CD4-positive, alpha-beta T cell treated with Interleukin-12 subunit alpha and Interleukin-12 subunit beta, for 1 hour (primary cell): ENCODE data around the gene CREB3.

Experiments used
- DNase-seq: peaks from one replicate; pipeline ENCODE4 v3.0.0-alpha.2; 2020

The CREB3 gene

GRCh38 chr9:35728041-35728971, 4.2 kb upstream of the CREB3 start:
- peak; percentile 43 for DNase-seq

- no peak for DNase-seq
Measured at GRCh38 chr9:35729101-35729500, 3.4 kb upstream of the CREB3 start.

GRCh38 chr9:35729700-35730485, 2.6 kb upstream of the CREB3 start:
- peak; percentile 56 for DNase-seq

- DNase-seq = no peak
Measured at GRCh38 chr9:35730486-35730854, 2.0 kb upstream of the CREB3 start.

- no peak for DNase-seq
Measured at GRCh38 chr9:35731415-35732184, 866 bp upstream of the CREB3 start.

- peak; percentile 44 for DNase-seq
Measured at GRCh38 chr9:35732800-35733541, 505 bp downstream of the CREB3 start.

- DNase-seq = no peak
Measured at GRCh38 chr9:35734096-35734495, 1.6 kb downstream of the CREB3 start.

GRCh38 chr9:35736201-35736633, 3.8 kb downstream of the CREB3 start:
- peak; percentile 80 for DNase-seq

- DNase-seq = no peak
Measured at GRCh38 chr9:35737143-35737542, 4.7 kb downstream of the CREB3 start.

GRCh38 chr9:35738186-35738585, 5.7 kb downstream of the CREB3 start:
- DNase-seq = no peak

GRCh38 chr9:35738924-35739323, 6.5 kb downstream of the CREB3 start:
- no peak for DNase-seq

GRCh38 chr9:35740243-35740642, 7.8 kb downstream of the CREB3 start:
- DNase-seq = no peak

GRCh38 chr9:35741740-35742139, 9.3 kb downstream of the CREB3 start:
- DNase-seq = peak; percentile 22

GRCh38 chr9:35743452-35743851, 11.0 kb downstream of the CREB3 start:
- DNase-seq = no peak

- DNase-seq = no peak
Measured at GRCh38 chr9:35743880-35744518, 11.5 kb downstream of the CREB3 start.

GRCh38 chr9:35745569-35745968, 13.1 kb downstream of the CREB3 start:
- no peak for DNase-seq

- no peak for DNase-seq
Measured at GRCh38 chr9:35746583-35746982, 14.1 kb downstream of the CREB3 start.

GRCh38 chr9:35748242-35748857, 15.9 kb downstream of the CREB3 start:
- peak; percentile 21 for DNase-seq

GRCh38 chr9:35748858-35749514, 16.5 kb downstream of the CREB3 start, which contains the start of the genes GBA2 and RGP1:
Gene GBA2, minus strand, starts transcription at chr9:35749228. Its CDS starts 524 bp downstream, at chr9:35748704.
Gene RGP1, plus strand, starts transcription at chr9:35749287. Its CDS starts 469 bp downstream, at chr9:35749756.
- peak; percentile 72 for DNase-seq

- peak; percentile 52 for DNase-seq
Measured at GRCh38 chr9:35749515-35750255, 17.2 kb downstream of the CREB3 start.
